ENCODE measurements around the gene RTTN. TPM values are rescaled to one million over a fixed set of nuclear protein-coding genes. Genes with fewer than 3 reads are reported as not detected.
A peak's percentile ranks its signal among the peaks of the same experiment; 100 is the strongest.

The RTTN gene
- total and polyA plus RNA-seq, 10 of the 15 experiments (the other 5 are each of a cell fraction or from before 2014, with no cell fraction given), result 9.4 to 36.6 (median 15.7) TPM

- no peak for TF ChIP-seq CTCF (IDR thresholded peaks at IDR 0.05 in 2 of 3, conservative IDR thresholded peaks at IDR 0.05 in 1 of 3; ENCODE audit: control insufficient read depth in 2 of 3, extremely low read depth in 1 of 3, insufficient read depth in 1 of 3, low read depth in 3 of 3, low read length in 3 of 3)
- TF ChIP-seq TCF12 (IDR thresholded peaks at IDR 0.05; ENCODE audit: low read depth, low read length), result no peak
- no peak for TF ChIP-seq MTA3 (IDR thresholded peaks at IDR 0.05; ENCODE audit: borderline replicate concordance, low read length)
- no peak for TF ChIP-seq E2F8 (IDR thresholded peaks at IDR 0.05; ENCODE audit: low read depth, partially characterized antibody)
- no peak for TF ChIP-seq SMAD1 (IDR thresholded peaks at IDR 0.05; ENCODE audit: low read depth, partially characterized antibody)
- no peak for TF ChIP-seq CREM (IDR thresholded peaks at IDR 0.05; ENCODE audit: low read depth)
- no peak for TF ChIP-seq BHLHE40 (IDR thresholded peaks at IDR 0.05; ENCODE audit: borderline replicate concordance in 1 of 2, low read depth in 2 of 2, low read length in 1 of 2)
- TF ChIP-seq IKZF2 (IDR thresholded peaks at IDR 0.05), result peak in 1 of 2 experiments; percentile 17; a peak in 2 of 4 replicates
- TF ChIP-seq SPI1 (IDR thresholded peaks at IDR 0.05; ENCODE audit: borderline replicate concordance, insufficient read depth, low read depth, low read length), result no peak
- no peak for TF ChIP-seq MEF2A (IDR thresholded peaks at IDR 0.05; ENCODE audit: insufficient read depth, low read depth, low read length)
- no peak for TF ChIP-seq ZSCAN29 (IDR thresholded peaks at IDR 0.05)
- no peak for TF ChIP-seq FOXM1 (IDR thresholded peaks at IDR 0.05; ENCODE audit: low read depth, low read length)
- 0 out of 2 replicates have a peak, but pooled peaks have one; percentile 30 for TF ChIP-seq RELB (IDR thresholded peaks at IDR 0.05; ENCODE audit: low read depth)
These were observed 39.6 kb downstream of the RTTN start (continued) for GRCh38 chr18:70165936-70166335.
